IMR-90 (cell line): ENCODE measurements around the gene PTPRO.

Experiments used
- BHLHE40 ChIP-seq: fragments of 150-350 bp; IDR thresholded peaks from 2 replicates; pipeline ENCODE4 v1.6.1; 2016; ENCODE audit warnings: mild to moderate bottlenecking, low read depth, low read length
- CEBPB ChIP-seq: IDR thresholded peaks from 2 replicates; pipeline ENCODE4 v1.6.1; 2012; ENCODE audit warnings: low read depth, low read length, improper control_type of control experiment
- CTCF ChIP-seq: conservative IDR thresholded peaks from 2 replicates; pipeline ENCODE4 v1.5.1; 2012; ENCODE audit warnings: mild to moderate bottlenecking, low read depth, low read length, improper control_type of control experiment
- NFE2L2 ChIP-seq: fragments of 150-350 bp; IDR thresholded peaks from 2 replicates; pipeline ENCODE4 v1.6.1; 2016; ENCODE audit warnings: low read depth, mild to moderate bottlenecking, low read length
- POLR2A ChIP-seq: IDR thresholded peaks from 2 replicates; pipeline ENCODE4 v1.6.1; 2012; ENCODE audit warnings: mild to moderate bottlenecking, low read depth, low read length
- RCOR1 ChIP-seq: IDR thresholded peaks from 2 replicates; pipeline ENCODE4 v1.6.1; 2012; ENCODE audit warnings: mild to moderate bottlenecking, low read length, improper control_type of control experiment; ENCODE audit not compliant: insufficient replicate concordance
- RFX5 ChIP-seq: IDR thresholded peaks from 2 replicates; pipeline ENCODE4 v1.8.0; 2012; ENCODE audit warnings: low read depth, mild to moderate bottlenecking, low read length, moderate library complexity

- TF ChIP-seq CTCF (no peak), POLR2A (no peak), BHLHE40 (no peak), CEBPB (no peak), RCOR1 (no peak), NFE2L2 (no peak), RFX5 (no peak)
These were observed 41.4 kb upstream of the PTPRO start for GRCh38 chr12:15280930-15281329.
